Right lobe of liver (tissue), 6 donors: ENCODE results near the gene PRR5. TPM values are rescaled to one million over a fixed set of nuclear protein-coding genes. Genes with fewer than 3 reads are reported as not detected.

Experiments
- ATAC-seq, 4 donors: fragments of 200-7000 bp; cut with Tn5 transposase; one replicate each; pipeline ENCODE4 v1.9.1; 2020; ENCODE audit warnings: mild to moderate bottlenecking in 4 of 4, moderate library complexity in 4 of 4
- DNase-seq, 3 donors: peaks; one replicate each; pipeline ENCODE4 v3.0.0-alpha.2; 2020
- H3K27ac ChIP-seq, 3 donors: fragments of 200-600 bp; one replicate each; pipeline ENCODE4 v1.8.0; 2022
- H3K27me3 ChIP-seq, 2 donors: fragments of 200-600 bp; one replicate each; pipeline ENCODE4 v1.8.0; 2022
- H3K36me3 ChIP-seq, 4 donors: fragments of 200-600 bp; sonication (generic) in 1 of 4; one replicate each; pipeline versions ENCODE4 v1.5.1 to v1.8.0; 2017 to 2022; ENCODE audit warnings: control low read depth in 1 of 4
- H3K4me1 ChIP-seq, 4 donors: fragments of 200-600 bp; sonication (generic) in 1 of 4; one replicate each; pipeline versions ENCODE4 v1.5.1 to v1.8.0; 2017 to 2022; ENCODE audit warnings: control low read depth in 1 of 4
- H3K4me3 ChIP-seq, 3 donors: fragments of 200-600 bp; one replicate each; pipeline ENCODE4 v1.8.0; 2022
- H3K9me3 ChIP-seq, 4 donors: fragments of 200-600 bp; sonication (generic) in 1 of 4; one replicate each; pipeline versions ENCODE4 v1.5.1 to v1.8.0; 2017 to 2022; ENCODE audit warnings: control low read depth in 1 of 4
- POLR2A ChIP-seq: fragments of 450-650 bp; IDR thresholded peaks from one replicate; pipeline ENCODE4 v1.6.1; 2017; ENCODE audit warnings: antibody characterized with exemption, mild to moderate bottlenecking
- WGBS: methylation state at CpG from one replicate; pipeline ENCODE4 v1.1.6; 2018; ENCODE audit warnings: low coverage, low lambda C conversion rate; ENCODE audit not compliant: insufficient coverage; ENCODE audit errors: missing lambda C conversion rate; 5-methylcytosine and 5-hydroxymethylcytosine counted together
- intact Hi-C, 2 donors: fragments of 100-400 bp; cut with DNase I; formaldehyde crosslinking; loops; one replicate each; pipeline versions ENCODE4 v1.11.2 to v1.14.1; 2022
- total RNA-seq, 6 experiments: library from RNA; depleted of rRNA in 2 of 6; stranded (reverse); fragments of >200 nt in 2 of 6; fragmentation: NEBNext Ultra II Directional in 3 of 6; extraction: Animal tissue kit (Norgen Biotek cat#: 25700) in 3 of 6; gene quantifications; one replicate each; pipeline versions ENCODE4 v1.1.0 to v1.2.4, GENCODE V29; 2016 to 2023
- TF ChIP-seq, protein P1 (sequence below), 4 donors: fragments of 200-600 bp in 3 of 4; fragments of 450-650 bp in 1 of 4; IDR thresholded peaks; one replicate each; pipeline versions ENCODE4 v1.5.1 to v1.8.0; 2016 to 2022; ENCODE audit warnings: antibody characterized with exemption in 4 of 4, mild to moderate bottlenecking in 2 of 4
- donor health status: DM: no; HTN: yes; CAD: no.
- donor health status: DM: no; HTN: no; CAD: no.
- donor health status: DM: no; HTN: no; CAD: no.
- donor health status: DM: no; HTN: yes; CAD: no.
- donor health status: DM: no; HTN: yes; CAD: no.

Gene PRR5
- total RNA-seq, 6 experiments from 2014 or later = 14.1 to 25.3 (median 20.2) TPM

DNA sequence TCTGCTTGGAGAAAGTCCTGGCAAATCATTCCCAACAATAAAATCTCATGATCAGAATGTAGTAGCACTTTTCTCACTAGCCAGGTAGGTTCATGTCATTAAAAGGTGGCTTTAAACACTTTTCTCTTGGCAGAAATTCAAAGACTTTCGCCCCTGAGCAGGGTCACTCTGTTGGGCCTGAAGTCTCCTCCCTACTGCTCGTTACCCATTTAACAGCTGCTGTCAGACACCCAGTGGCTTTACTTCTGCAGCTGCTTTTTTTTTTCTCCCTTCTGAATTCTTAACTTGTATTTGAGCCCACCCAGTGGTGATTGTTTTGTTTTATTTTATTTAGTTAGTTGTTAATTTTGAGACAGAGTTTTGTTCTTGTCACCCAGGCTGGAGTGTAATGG is 75.4 kb downstream of the PRR5 start:
- no peaks in the 10 kb centered on the region for H3K4me1 ChIP-seq
- WGBS = 58% methylated on average over 2 of the region's 2 CpGs
- DNase-seq (no peak), ATAC-seq (no peak)
- no peak for TF ChIP-seq POLR2A
- H3K4me3 ChIP-seq = no peak overlapping the region
- no peaks in the 10 kb centered on the region for H3K9me3 ChIP-seq
- H3K27me3 ChIP-seq = no peaks in the 10 kb centered on the region
- no peak overlapping the region for H3K27ac ChIP-seq
- intact Hi-C loops = no loop called here
- no peaks in the 10 kb centered on the region for H3K36me3 ChIP-seq

DNA sequence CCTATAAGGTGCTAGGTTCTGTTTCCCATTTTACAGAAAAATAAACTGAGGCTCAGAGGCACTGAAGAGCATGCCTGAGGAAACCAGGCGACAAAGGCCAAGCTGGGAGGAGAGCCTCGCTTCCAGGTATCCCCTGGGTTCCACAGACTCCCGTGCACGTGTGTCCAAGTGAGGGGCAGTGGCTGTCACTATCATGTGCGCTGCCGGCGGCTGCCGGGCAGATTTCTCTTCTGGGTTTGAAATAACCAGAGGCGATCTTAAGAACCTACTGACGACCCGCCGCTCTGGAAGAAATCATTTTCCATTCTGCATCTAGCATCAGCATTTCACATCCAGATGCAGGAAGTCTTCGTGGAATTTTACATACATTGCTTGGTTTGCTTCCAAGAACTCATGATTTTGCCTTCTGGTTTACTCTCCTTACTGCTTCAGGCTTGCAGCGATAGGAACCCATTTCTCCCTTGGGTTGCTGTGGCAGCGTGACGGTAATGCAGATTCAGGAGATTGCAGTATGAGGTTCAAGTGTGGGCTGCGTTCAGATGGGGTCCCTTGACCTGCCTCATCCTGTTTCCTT is 79.0 kb downstream of the PRR5 start:
- no peak for DNase-seq
- no peaks in the 10 kb centered on the region for H3K36me3 ChIP-seq
- no peaks in the 10 kb centered on the region for H3K27me3 ChIP-seq
- H3K27ac ChIP-seq = no peak overlapping the region
- H3K4me3 ChIP-seq = no peak overlapping the region
- intact Hi-C loops = no loop called here
- H3K4me1 ChIP-seq = no peaks in the 10 kb centered on the region
- ATAC-seq = no peak
- no peaks in the 10 kb centered on the region for H3K9me3 ChIP-seq
- 60% methylated on average over 6 of the region's 17 CpGs for WGBS
- TF ChIP-seq POLR2A = no peak
- TF ChIP-seq, protein P1, sequence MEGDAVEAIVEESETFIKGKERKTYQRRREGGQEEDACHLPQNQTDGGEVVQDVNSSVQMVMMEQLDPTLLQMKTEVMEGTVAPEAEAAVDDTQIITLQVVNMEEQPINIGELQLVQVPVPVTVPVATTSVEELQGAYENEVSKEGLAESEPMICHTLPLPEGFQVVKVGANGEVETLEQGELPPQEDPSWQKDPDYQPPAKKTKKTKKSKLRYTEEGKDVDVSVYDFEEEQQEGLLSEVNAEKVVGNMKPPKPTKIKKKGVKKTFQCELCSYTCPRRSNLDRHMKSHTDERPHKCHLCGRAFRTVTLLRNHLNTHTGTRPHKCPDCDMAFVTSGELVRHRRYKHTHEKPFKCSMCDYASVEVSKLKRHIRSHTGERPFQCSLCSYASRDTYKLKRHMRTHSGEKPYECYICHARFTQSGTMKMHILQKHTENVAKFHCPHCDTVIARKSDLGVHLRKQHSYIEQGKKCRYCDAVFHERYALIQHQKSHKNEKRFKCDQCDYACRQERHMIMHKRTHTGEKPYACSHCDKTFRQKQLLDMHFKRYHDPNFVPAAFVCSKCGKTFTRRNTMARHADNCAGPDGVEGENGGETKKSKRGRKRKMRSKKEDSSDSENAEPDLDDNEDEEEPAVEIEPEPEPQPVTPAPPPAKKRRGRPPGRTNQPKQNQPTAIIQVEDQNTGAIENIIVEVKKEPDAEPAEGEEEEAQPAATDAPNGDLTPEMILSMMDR (IDR thresholded peaks at IDR 0.05) = no peak

DNA sequence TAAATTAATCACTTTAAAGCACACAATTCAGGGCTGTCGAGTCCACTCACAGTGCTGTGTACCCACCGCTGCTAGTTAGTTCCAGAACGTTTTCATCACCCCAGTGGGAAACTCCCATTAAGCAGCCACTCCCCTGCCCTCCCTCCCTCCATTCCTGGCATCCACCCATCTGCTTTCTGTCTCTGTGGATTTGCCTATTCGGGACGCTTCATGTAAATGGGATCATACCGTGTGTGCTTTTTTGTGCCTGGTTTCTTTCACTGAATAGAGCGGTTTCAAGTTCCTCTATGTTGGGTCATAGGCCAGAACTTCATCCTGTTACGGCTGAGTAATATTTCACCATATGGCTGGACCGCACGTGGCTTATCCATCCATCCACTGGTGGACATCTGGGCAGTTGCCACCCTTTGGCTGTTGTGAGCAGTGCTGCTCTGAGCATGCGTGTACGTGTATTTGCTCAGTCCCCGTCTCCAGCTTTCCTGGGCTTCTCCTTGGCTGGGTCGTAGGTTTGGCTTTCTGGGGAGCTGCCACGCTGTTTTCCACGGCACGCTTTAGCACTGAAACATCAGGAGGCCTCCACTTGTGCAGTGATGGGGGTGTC is 80.5 kb downstream of the PRR5 start:
- Histone ChIP-seq H3K4me3 (no peak overlapping the region), H3K36me3 (no peaks in the 10 kb centered on the region), H3K9me3 (no peaks in the 10 kb centered on the region), H3K4me1 (no peaks in the 10 kb centered on the region), H3K27ac (no peak overlapping the region), H3K27me3 (no peaks in the 10 kb centered on the region)
- ATAC-seq = peak in 1 of 4 donors; percentile 10
- 54% methylated on average over 7 of the region's 17 CpGs for WGBS
- TF ChIP-seq, protein P1 (IDR thresholded peaks at IDR 0.05) = no peak
- no peak for TF ChIP-seq POLR2A
- DNase-seq = no peak
- intact Hi-C loops = no loop called here

DNA sequence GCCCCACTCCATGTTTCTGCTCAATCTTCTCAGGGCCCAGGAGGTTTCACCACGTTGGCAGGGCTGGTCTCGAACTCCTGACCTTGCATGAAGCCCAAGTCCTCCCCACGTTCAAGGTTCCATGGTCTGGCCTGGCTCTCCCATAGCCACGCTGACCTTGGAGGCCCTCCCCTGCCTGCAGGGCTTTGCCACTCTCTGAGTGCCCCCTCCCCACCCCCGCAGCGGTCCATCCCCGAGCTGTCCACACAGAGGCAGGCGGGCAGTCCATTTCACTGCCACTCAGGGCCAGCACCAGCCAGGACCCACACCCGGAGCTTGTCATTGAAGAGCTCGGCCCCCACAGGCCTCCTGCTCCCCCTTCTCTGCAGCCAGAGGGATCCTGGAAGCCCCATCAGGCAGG is 81.1 kb downstream of the PRR5 start:
- 52% methylated on average over 6 of the region's 10 CpGs for WGBS
- Histone ChIP-seq H3K27me3 (no peaks in the 10 kb centered on the region), H3K9me3 (no peaks in the 10 kb centered on the region), H3K36me3 (no peaks in the 10 kb centered on the region), H3K27ac (no peak overlapping the region), H3K4me1 (no peaks in the 10 kb centered on the region), H3K4me3 (no peak overlapping the region)
- TF ChIP-seq, protein P1 (IDR thresholded peaks at IDR 0.05) = no peak
- no peak for TF ChIP-seq POLR2A
- DNase-seq = no peak
- peak in 1 of 4 donors; percentile 18 for ATAC-seq
- intact Hi-C loops = no loop called here

DNA sequence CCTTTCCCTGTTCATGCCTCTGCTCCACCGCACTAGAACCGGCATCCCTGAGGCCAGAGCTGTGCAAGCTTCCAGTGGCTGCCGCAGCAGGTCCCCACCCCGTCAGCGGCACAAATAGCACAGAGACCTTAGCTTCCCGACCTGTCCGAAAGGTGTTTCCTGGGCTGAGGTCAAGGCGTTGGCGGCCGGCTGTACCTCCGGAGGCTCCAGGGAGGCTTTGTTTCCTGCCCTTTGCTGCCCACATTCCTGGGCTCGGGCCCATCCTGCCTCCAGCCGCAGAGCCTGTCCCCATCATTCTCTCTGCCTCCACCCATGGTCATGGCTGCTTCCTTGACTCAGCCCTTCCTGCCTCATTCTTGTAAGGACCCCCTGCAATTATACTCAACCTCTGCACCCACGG is 81.6 kb downstream of the PRR5 start:
- Histone ChIP-seq H3K27ac (no peak overlapping the region), H3K4me3 (no peak overlapping the region), H3K27me3 (no peaks in the 10 kb centered on the region), H3K4me1 (no peaks in the 10 kb centered on the region), H3K9me3 (no peaks in the 10 kb centered on the region), H3K36me3 (no peaks in the 10 kb centered on the region)
- WGBS = 7% methylated on average over 4 of the region's 14 CpGs
- no peak for DNase-seq
- ATAC-seq = peak in 1 of 4 donors; percentile 15
- no peak for TF ChIP-seq POLR2A
- TF ChIP-seq, protein P1 (IDR thresholded peaks at IDR 0.05) = no peak
- intact Hi-C loops = no loop called here
